Neural progenitor cell (in vitro differentiated cells): Measurements from ENCODE around the gene LEMD2. TPM values are rescaled to one million over a fixed set of nuclear protein-coding genes. Genes with fewer than 3 reads are reported as not detected.

Source experiments
- DNase-seq: peaks from one replicate; pipeline ENCODE4 v3.0.0-alpha.2; 2016; ENCODE audit warnings: low spot score
- H2AFZ ChIP-seq: fragments of 200-600 bp; sonication (generic); replicated peaks from 2 replicates; pipeline ENCODE4 v1.6.1; 2016; ENCODE audit warnings: antibody characterized with exemption
- H3F3A ChIP-seq: fragments of 200-600 bp; sonication (generic); 2 replicates; pipeline ENCODE4 v1.6.1; 2016; ENCODE audit warnings: antibody characterized with exemption, low read depth
- H3K27ac ChIP-seq: fragments of 200-600 bp; sonication (generic); 2 replicates; pipeline ENCODE4 v1.5.1; 2016; ENCODE audit warnings: mild to moderate bottlenecking
- H3K27me3 ChIP-seq: fragments of 200-600 bp; sonication (generic); 2 replicates; pipeline ENCODE4 v1.6.1; 2016; ENCODE audit warnings: mild to moderate bottlenecking, moderate library complexity
- H3K36me3 ChIP-seq: fragments of 200-600 bp; sonication (generic); 2 replicates; pipeline ENCODE4 v1.5.1; 2016
- H3K4me1 ChIP-seq: fragments of 200-600 bp; sonication (generic); 2 replicates; pipeline ENCODE4 v1.6.1; 2016; ENCODE audit warnings: mixed run types
- H3K4me2 ChIP-seq: fragments of 200-600 bp; sonication (generic); 2 replicates; pipeline ENCODE4 v1.6.1; 2016
- H3K4me3 ChIP-seq: fragments of 200-600 bp; sonication (generic); 2 replicates; pipeline ENCODE4 v1.5.1; 2016
- H3K79me2 ChIP-seq: fragments of 200-600 bp; sonication (generic); 2 replicates; pipeline ENCODE4 v1.6.1; 2016; ENCODE audit warnings: low read depth
- H3K9ac ChIP-seq: fragments of 200-600 bp; sonication (generic); 2 replicates; pipeline ENCODE4 v1.6.1; 2016
- H3K9me3 ChIP-seq: fragments of 200-600 bp; sonication (generic); 2 replicates; pipeline ENCODE4 v1.5.1; 2016; ENCODE audit warnings: low read depth
- H4K20me1 ChIP-seq: fragments of 200-600 bp; sonication (generic); 2 replicates; pipeline ENCODE4 v1.6.1; 2016; ENCODE audit warnings: low read depth
- H3K27ac Mint-ChIP-seq: 3 replicates; pipeline ENCODE4 v1.8.0; 2021; ENCODE audit warnings: mixed read lengths
- H3K27me3 Mint-ChIP-seq: 2 replicates; pipeline ENCODE4 v1.8.0; 2022; ENCODE audit warnings: low read depth, mild to moderate bottlenecking, inconsistent platforms, moderate library complexity, mixed read lengths; ENCODE audit not compliant: insufficient read depth
- H3K36me3 Mint-ChIP-seq: 3 replicates; pipeline ENCODE4 v1.8.0; 2021; ENCODE audit warnings: mixed read lengths
- H3K4me1 Mint-ChIP-seq: 3 replicates; pipeline ENCODE4 v1.8.0; 2021; ENCODE audit warnings: mixed read lengths
- H3K4me3 Mint-ChIP-seq: 3 replicates; pipeline ENCODE4 v1.8.0; 2021; ENCODE audit warnings: mild to moderate bottlenecking, moderate library complexity, mixed read lengths
- H3K9me3 Mint-ChIP-seq: 3 replicates; pipeline ENCODE4 v1.8.0; 2020; ENCODE audit warnings: mixed read lengths
- CTCF ChIP-seq: fragments of 200-600 bp; sonication (generic); IDR thresholded peaks from 2 replicates; pipeline ENCODE4 v1.5.1; 2017; ENCODE audit warnings: antibody characterized with exemption, mild to moderate bottlenecking
- EZH2 ChIP-seq: fragments of 200-600 bp; sonication (generic); IDR thresholded peaks from 2 replicates; pipeline ENCODE4 v1.6.1; 2017; ENCODE audit warnings: antibody characterized with exemption, mild to moderate bottlenecking, moderate library complexity
- EZH2phosphoT487 ChIP-seq: fragments of 200-600 bp; sonication (generic); IDR thresholded peaks from 2 replicates; pipeline ENCODE4 v1.6.1; 2017; ENCODE audit warnings: antibody characterized with exemption
- total RNA-seq: library from RNA; depleted of rRNA; stranded (reverse); fragments of >200 nt; gene quantifications from 2 replicates; pipeline ENCODE4 v1.2.3, GENCODE V29; 2015; ENCODE audit warnings: low replicate concordance

The LEMD2 gene
- total RNA-seq, 1 donor from 2014 or later, result 31.8 TPM

GRCh38 chr6:33725891-33726673 is 62.8 kb downstream of the LEMD2 start:
- H3K4me1 Mint-ChIP-seq, result peaks cover 10% of the 10 kb centered on the region
- H3K27me3 ChIP-seq, result no peaks in the 10 kb centered on the region
- no peaks in the 10 kb centered on the region for H3K36me3 ChIP-seq
- no peaks in the 10 kb centered on the region for H4K20me1 ChIP-seq
- H3K9me3 Mint-ChIP-seq, result no peaks in the 10 kb centered on the region
- peaks cover 8% of the 10 kb centered on the region for H3K27me3 Mint-ChIP-seq
- no peaks in the 10 kb centered on the region for H3K36me3 Mint-ChIP-seq
- H3K4me2 ChIP-seq, result no peak overlapping the region
- H2AFZ ChIP-seq, result no peak overlapping the region
- peaks cover 4% of the 10 kb centered on the region for H3F3A ChIP-seq
- H3K9me3 ChIP-seq, result no peaks in the 10 kb centered on the region
- H3K4me3 ChIP-seq, result no peak overlapping the region
- H3K4me1 ChIP-seq, result peaks cover 4% of the 10 kb centered on the region
- H3K4me3 Mint-ChIP-seq, result no peak overlapping the region
- no peak for DNase-seq
- H3K79me2 ChIP-seq, result no peaks in the 10 kb centered on the region
- H3K27ac Mint-ChIP-seq, result no peak overlapping the region
- H3K9ac ChIP-seq, result no peak overlapping the region
- TF ChIP-seq CTCF, result no peak
- no peak for TF ChIP-seq EZH2phosphoT487
- TF ChIP-seq EZH2, result no peak
- H3K27ac ChIP-seq, result no peak overlapping the region

DNA sequence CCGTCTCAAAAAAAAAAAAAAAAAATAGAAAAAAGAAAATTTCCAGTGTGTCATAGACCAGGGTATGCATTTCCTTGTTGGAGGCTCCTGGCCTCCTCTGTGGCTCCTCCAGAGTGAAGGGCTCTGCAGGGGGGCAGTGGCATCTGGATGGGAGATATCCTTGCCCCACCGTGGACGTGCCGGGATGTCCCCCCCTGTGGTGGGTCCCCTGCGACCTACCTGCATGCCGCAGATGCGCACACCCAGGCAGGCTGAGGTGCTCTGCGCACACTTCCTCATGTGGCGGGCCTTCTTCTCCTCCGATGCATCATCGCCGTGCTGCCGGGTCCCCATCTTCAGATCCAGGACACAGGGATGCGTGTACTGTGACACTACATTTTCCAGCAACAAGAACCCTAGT is 63.7 kb downstream of the LEMD2 start:
- no peaks in the 10 kb centered on the region for H3K36me3 Mint-ChIP-seq
- no peak for DNase-seq
- H2AFZ ChIP-seq, result no peak overlapping the region
- no peaks in the 10 kb centered on the region for H3K36me3 ChIP-seq
- no peak overlapping the region for H3K27ac ChIP-seq
- H3K27me3 ChIP-seq, result no peaks in the 10 kb centered on the region
- peaks cover 3% of the 10 kb centered on the region for H3K4me1 ChIP-seq
- H3K4me3 Mint-ChIP-seq, result no peak overlapping the region
- no peak overlapping the region for H3K4me3 ChIP-seq
- H3K9me3 ChIP-seq, result no peaks in the 10 kb centered on the region
- H3F3A ChIP-seq, result peaks cover 4% of the 10 kb centered on the region
- no peaks in the 10 kb centered on the region for H3K79me2 ChIP-seq
- no peaks in the 10 kb centered on the region for H3K9me3 Mint-ChIP-seq
- no peaks in the 10 kb centered on the region for H4K20me1 ChIP-seq
- H3K4me2 ChIP-seq, result no peak overlapping the region
- H3K9ac ChIP-seq, result no peak overlapping the region
- no peak overlapping the region for H3K27ac Mint-ChIP-seq
- TF ChIP-seq EZH2phosphoT487 (no peak), CTCF (no peak), EZH2 (no peak)
- peaks cover 8% of the 10 kb centered on the region for H3K4me1 Mint-ChIP-seq
- peaks cover 8% of the 10 kb centered on the region for H3K27me3 Mint-ChIP-seq

- TF ChIP-seq EZH2 (no peak), EZH2phosphoT487 (no peak), CTCF (no peak)
- H3K27me3 Mint-ChIP-seq, result peaks cover 4% of the 10 kb centered on the region
Measured at GRCh38 chr6:33724102-33725023, 64.6 kb downstream of the LEMD2 start.

More at GRCh38 chr6:33724102-33725023, 64.6 kb downstream of the LEMD2 start:
- Histone ChIP-seq H3K4me1 (no peaks in the 10 kb centered on the region), H3K9me3 (no peaks in the 10 kb centered on the region), H2AFZ (no peak overlapping the region), H3K36me3 (no peaks in the 10 kb centered on the region), H3F3A (no peaks in the 10 kb centered on the region), H3K4me2 (no peak overlapping the region), H3K9ac (no peak overlapping the region), H4K20me1 (no peaks in the 10 kb centered on the region), H3K4me3 (no peak overlapping the region), H3K27ac (no peak overlapping the region), H3K27me3 (no peaks in the 10 kb centered on the region), H3K79me2 (no peaks in the 10 kb centered on the region)
- Mint-ChIP-seq H3K36me3 (no peaks in the 10 kb centered on the region), H3K9me3 (no peaks in the 10 kb centered on the region), H3K4me3 (no peak overlapping the region), H3K4me1 (peaks cover 4% of the 10 kb centered on the region), H3K27ac (no peak overlapping the region)
- no peak for DNase-seq
